Cardiac fibroblast (primary cell): ENCODE results near the gene BEX2.

Experiments used
- DNase-seq, 2 donors: peaks; one replicate each; pipeline versions ENCODE4 v3.0.0 to v3.0.0-alpha.2; 2010; ENCODE audit warnings: low read depth in 2 of 2
- H3K4me3 ChIP-seq, 2 donors: replicated peaks in 1 of 2; 1 replicate in 1 of 2; 2 replicates in 1 of 2; pipeline ENCODE4 v1.5.1; 2011; ENCODE audit warnings: low read depth in 2 of 2, low read length in 2 of 2, mild to moderate bottlenecking in 2 of 2, moderate library complexity in 1 of 2
- CTCF ChIP-seq: IDR thresholded peaks from one replicate; pipeline ENCODE4 v1.5.1; 2011; ENCODE audit warnings: low read depth, mild to moderate bottlenecking, low read length, inconsistent platforms

Gene BEX2

GRCh38 chrX:103274284-103274683 lies 36.5 kb downstream of the BEX2 start:
- TF ChIP-seq CTCF, result no peak
- no peak for DNase-seq
- no peak overlapping the region for H3K4me3 ChIP-seq
